H1 (cell line): ENCODE measurements around the gene CLIP4.

ENCODE experiments used
- ATF2 ChIP-seq: IDR thresholded peaks from 2 replicates; pipeline ENCODE4 v1.6.1; 2012; ENCODE audit warnings: low read length, inconsistent platforms
- CREB1 ChIP-seq: IDR thresholded peaks from 2 replicates; pipeline ENCODE4 v1.6.1; 2012; ENCODE audit warnings: inconsistent platforms
- CTCF ChIP-seq, 3 experiments: IDR thresholded peaks; 1 replicate in 2 of 3; 2 replicates in 1 of 3; pipeline versions ENCODE4 v1.5.1 to v1.6.1; 2011; ENCODE audit warnings: low read length in 3 of 3, mild to moderate bottlenecking in 3 of 3, inconsistent platforms in 2 of 3, low read depth in 1 of 3, moderate library complexity in 1 of 3; ENCODE audit not compliant: insufficient read depth in 1 of 3; ENCODE audit errors: control extremely low read depth in 1 of 3
- EP300 ChIP-seq, 2 experiments: IDR thresholded peaks; 1 replicate in 1 of 2; 2 replicates in 1 of 2; pipeline ENCODE4 v1.6.1; 2011 to 2012; ENCODE audit warnings: low read depth in 2 of 2, low read length in 2 of 2, mild to moderate bottlenecking in 2 of 2, borderline replicate concordance in 1 of 2, inconsistent platforms in 1 of 2, moderate library complexity in 1 of 2
- KDM1A ChIP-seq: fragments of 200-600, 300-600 bp; sonication (generic); IDR thresholded peaks from 2 replicates; pipeline ENCODE4 v1.7.1; 2016; ENCODE audit warnings: mild to moderate bottlenecking, low read length, borderline replicate concordance
- POLR2A ChIP-seq, 2 experiments: IDR thresholded peaks; 1 replicate in 1 of 2; 2 replicates in 1 of 2; pipeline ENCODE4 v1.6.1; 2011; ENCODE audit warnings: low read depth in 2 of 2, low read length in 2 of 2, mild to moderate bottlenecking in 2 of 2; ENCODE audit errors: control extremely low read depth in 1 of 2
- SP1 ChIP-seq: IDR thresholded peaks from 2 replicates; pipeline ENCODE4 v1.6.1; 2011; ENCODE audit warnings: low read depth, low read length
- ZNF274 ChIP-seq: IDR thresholded peaks from 2 replicates; pipeline ENCODE4 v1.7.0; 2012; ENCODE audit warnings: low read length, borderline replicate concordance; ENCODE audit errors: extremely low read depth

- TF ChIP-seq CTCF (IDR thresholded peaks at IDR 0.05; ENCODE audit: control extremely low read depth in 1 of 3, insufficient read depth in 1 of 3, low read depth in 1 of 3, low read length in 3 of 3) (no peak), ZNF274 (no peak), ATF2 (no peak), KDM1A (no peak), EP300 (IDR thresholded peaks at IDR 0.05; ENCODE audit: borderline replicate concordance in 1 of 2, low read depth in 2 of 2, low read length in 2 of 2) (no peak), CREB1 (no peak), POLR2A (IDR thresholded peaks at IDR 0.05; ENCODE audit: control extremely low read depth in 1 of 2, low read depth in 2 of 2, low read length in 2 of 2) (no peak), SP1 (no peak)
Observed at GRCh38 chr2:29209551-29209950, 94.3 kb downstream of the CLIP4 start.
